HEK293 (cell line): ENCODE results near the gene PMP22.

Experiments
- CTCF ChIA-PET: fragments of 350-600 bp; formaldehyde crosslinking; extraction: SDS; loops from one replicate; lab custom pipeline; 2021; ENCODE audit warnings: antibody characterized with exemption; lab: Yijun Ruan, JAX
- POLR2A ChIA-PET: fragments of 300-600 bp; formaldehyde crosslinking; extraction: SDS; loops from one replicate; lab custom pipeline; 2020; ENCODE audit warnings: antibody characterized with exemption, inconsistent platforms; lab: Yijun Ruan, JAX
- H3K27ac ChIP-seq: fragments of 200-500 bp; sonication (Bioruptor generic); 2 replicates; pipeline ENCODE4 v1.5.1; 2014; ENCODE audit warnings: low read depth, low read length, control low read depth, inconsistent platforms; ENCODE audit errors: extremely low read depth
- H3K36me3 ChIP-seq, 2 experiments: fragments of 200-500 bp in 1 of 2; sonication (Bioruptor generic) in 1 of 2; 1 replicate in 1 of 2; 2 replicates in 1 of 2; pipeline ENCODE4 v1.5.1; 2014 to 2017; ENCODE audit warnings: inconsistent platforms in 2 of 2, low read length in 2 of 2; ENCODE audit not compliant: control insufficient read depth in 2 of 2, insufficient read depth in 1 of 2
- H3K4me1 ChIP-seq: fragments of 200-500 bp; sonication (Bioruptor generic); 2 replicates; pipeline ENCODE4 v1.5.1; 2014; ENCODE audit warnings: mild to moderate bottlenecking, low read length, inconsistent platforms; ENCODE audit not compliant: control insufficient read depth, insufficient read depth
- H3K4me3 ChIP-seq: 2 replicates; pipeline ENCODE4 v1.5.1; 2011; ENCODE audit warnings: low read depth, mild to moderate bottlenecking, control low read depth, low read length, moderate library complexity
- H3K9me3 ChIP-seq: fragments of 200-500 bp; sonication (Bioruptor generic); 2 replicates; pipeline ENCODE4 v1.5.1; 2014; ENCODE audit warnings: low read depth, low read length, inconsistent platforms; ENCODE audit not compliant: control insufficient read depth, insufficient read depth
- GLIS1 ChIP-seq: fragments of 450-650 bp; formaldehyde crosslinking; IDR thresholded peaks from 2 replicates; pipeline ENCODE4 v1.5.1; 2016; ENCODE audit warnings: missing biosample characterization, missing genetic modification characterization
- KLF16 ChIP-seq: fragments of 450-650 bp; formaldehyde crosslinking; IDR thresholded peaks from 2 replicates; pipeline ENCODE4 v1.5.1; 2017; ENCODE audit warnings: missing biosample characterization, missing genetic modification characterization
- PRDM10 ChIP-seq: fragments of 450-650 bp; formaldehyde crosslinking; IDR thresholded peaks from 2 replicates; pipeline ENCODE4 v1.5.1; 2016; ENCODE audit warnings: missing biosample characterization, missing genetic modification characterization
- SCRT2 ChIP-seq: fragments of 450-650 bp; formaldehyde crosslinking; IDR thresholded peaks from 2 replicates; pipeline ENCODE4 v1.5.1; 2016; ENCODE audit warnings: missing biosample characterization, missing genetic modification characterization
- TRIM28 ChIP-seq: IDR thresholded peaks from 2 replicates; pipeline ENCODE4 v1.6.1; 2011; ENCODE audit warnings: low read length, control low read depth, borderline replicate concordance
- ZBTB1 ChIP-seq: fragments of 450-650 bp; formaldehyde crosslinking; IDR thresholded peaks from 2 replicates; pipeline ENCODE4 v1.5.1; 2016; ENCODE audit warnings: missing biosample characterization, missing genetic modification characterization
- ZBTB44 ChIP-seq: fragments of 450-650 bp; IDR thresholded peaks from 2 replicates; pipeline ENCODE4 v1.5.1; 2018; ENCODE audit warnings: missing biosample characterization, mild to moderate bottlenecking, missing genetic modification characterization
- ZFP41 ChIP-seq: fragments of 450-650 bp; formaldehyde crosslinking; IDR thresholded peaks from 2 replicates; pipeline ENCODE4 v1.5.1; 2016; ENCODE audit warnings: missing biosample characterization, missing genetic modification characterization, borderline replicate concordance
- ZIC2 ChIP-seq: fragments of 450-650 bp; formaldehyde crosslinking; IDR thresholded peaks from 2 replicates; pipeline ENCODE4 v1.5.1; 2016; ENCODE audit warnings: missing biosample characterization, missing genetic modification characterization
- ZNF140 ChIP-seq: fragments of 450-650 bp; formaldehyde crosslinking; IDR thresholded peaks from 2 replicates; pipeline ENCODE4 v1.5.1; 2016; ENCODE audit warnings: missing biosample characterization, missing genetic modification characterization
- ZNF175 ChIP-seq: fragments of 450-650 bp; formaldehyde crosslinking; IDR thresholded peaks from 2 replicates; pipeline ENCODE4 v1.5.1; 2016; ENCODE audit warnings: missing biosample characterization, missing genetic modification characterization
- ZNF362 ChIP-seq: fragments of 450-650 bp; formaldehyde crosslinking; IDR thresholded peaks from 2 replicates; pipeline ENCODE4 v1.5.1; 2016; ENCODE audit warnings: missing biosample characterization, missing genetic modification characterization
- ZNF510 ChIP-seq: fragments of 450-650 bp; formaldehyde crosslinking; IDR thresholded peaks from 2 replicates; pipeline ENCODE4 v1.5.1; 2018; ENCODE audit warnings: mild to moderate bottlenecking, missing genetic modification characterization, missing biosample characterization; ENCODE audit not compliant: insufficient replicate concordance
- ZNF518A ChIP-seq: fragments of 450-650 bp; formaldehyde crosslinking; conservative IDR thresholded peaks from 2 replicates; pipeline ENCODE4 v1.5.1; 2016; ENCODE audit warnings: low read depth, missing biosample characterization, missing genetic modification characterization
- ZNF521 ChIP-seq: fragments of 450-650 bp; formaldehyde crosslinking; IDR thresholded peaks from 2 replicates; pipeline ENCODE4 v1.5.1; 2017; ENCODE audit warnings: missing biosample characterization, mild to moderate bottlenecking, missing genetic modification characterization
- ZNF544 ChIP-seq: fragments of 450-650 bp; formaldehyde crosslinking; IDR thresholded peaks from 2 replicates; pipeline ENCODE4 v1.5.0; 2017; ENCODE audit warnings: missing biosample characterization, missing genetic modification characterization
- ZNF558 ChIP-seq: fragments of 450-650 bp; formaldehyde crosslinking; IDR thresholded peaks from 2 replicates; pipeline ENCODE4 v1.5.1; 2016; ENCODE audit warnings: missing biosample characterization, missing genetic modification characterization
- ZNF585B ChIP-seq: fragments of 450-650 bp; formaldehyde crosslinking; IDR thresholded peaks from 2 replicates; pipeline ENCODE4 v1.5.1; 2016; ENCODE audit warnings: missing biosample characterization, missing genetic modification characterization
- ZNF621 ChIP-seq: fragments of 450-650 bp; formaldehyde crosslinking; IDR thresholded peaks from 2 replicates; pipeline ENCODE4 v1.5.1; 2017; ENCODE audit warnings: missing biosample characterization, missing genetic modification characterization
- ZNF768 ChIP-seq: fragments of 450-650 bp; formaldehyde crosslinking; IDR thresholded peaks from 2 replicates; pipeline ENCODE4 v1.5.1; 2018; ENCODE audit warnings: missing biosample characterization, mild to moderate bottlenecking, missing genetic modification characterization
- ZNF785 ChIP-seq: fragments of 450-650 bp; formaldehyde crosslinking; IDR thresholded peaks from 2 replicates; pipeline ENCODE4 v1.5.1; 2016; ENCODE audit warnings: missing biosample characterization, missing genetic modification characterization
- ZXDB ChIP-seq: fragments of 450-650 bp; formaldehyde crosslinking; IDR thresholded peaks from 2 replicates; pipeline ENCODE4 v1.5.1; 2016; ENCODE audit warnings: missing biosample characterization, missing genetic modification characterization

PMP22 gene

GRCh38 chr17:15181816-15182215 is 83.3 kb downstream of the PMP22 start:
- CTCF ChIA-PET, result interaction anchor here (1.0 kb wide), 1 partner anchor 77 kb away, joined by 3 read pairs; no protein-coding TSS in a partner anchor
- POLR2A ChIA-PET, result no interaction called here

GRCh38 chr17:15181333-15181732 is 83.8 kb downstream of the PMP22 start:
- Histone ChIP-seq H3K27ac (no peak overlapping the region), H3K9me3 (no peaks in the 10 kb centered on the region), H3K36me3 (no peaks in the 10 kb centered on the region), H3K4me3 (no peak overlapping the region), H3K4me1 (no peaks in the 10 kb centered on the region)
- ChIA-PET POLR2A (no interaction called here), CTCF (interaction anchor here (1.0 kb wide), 1 partner anchor 77 kb away, joined by 3 read pairs; no protein-coding TSS in a partner anchor)
- TF ChIP-seq ZNF510 (no peak), ZNF768 (tag by site-specific recombination) (no peak), ZNF518A (tag by site-specific recombination) (no peak), ZNF175 (tag by site-specific recombination) (no peak), ZFP41 (no peak), ZIC2 (tag by site-specific recombination) (no peak), TRIM28 (no peak), ZXDB (tag by site-specific recombination) (no peak), SCRT2 (no peak), GLIS1 (tag by site-specific recombination) (no peak), ZBTB1 (tag by site-specific recombination) (no peak)

More at GRCh38 chr17:15181816-15182215, 83.3 kb downstream of the PMP22 start:
- no peak overlapping the region for H3K4me3 ChIP-seq
- no peak for TF ChIP-seq KLF16
- TF ChIP-seq ZNF621, result no peak
- no peak for TF ChIP-seq ZNF785 (tag by site-specific recombination)
- TF ChIP-seq ZNF585B (tag by site-specific recombination), result no peak
- TF ChIP-seq ZNF558 (tag by site-specific recombination), result no peak
- no peak for TF ChIP-seq ZBTB44
- TF ChIP-seq ZBTB1 (tag by site-specific recombination), result no peak
- no peak for TF ChIP-seq ZNF521 (tag by site-specific recombination)
- TF ChIP-seq PRDM10 (tag by site-specific recombination), result no peak
- TF ChIP-seq ZNF140 (tag by site-specific recombination), result no peak
- no peak for TF ChIP-seq ZNF544
- no peak for TF ChIP-seq ZNF362 (tag by site-specific recombination)
- H3K9me3 ChIP-seq, result no peaks in the 10 kb centered on the region
- no peaks in the 10 kb centered on the region for H3K4me1 ChIP-seq
- no peak overlapping the region for H3K27ac ChIP-seq
- no peaks in the 10 kb centered on the region for H3K36me3 ChIP-seq
